ENCODE data around the gene SOX1. TPM values are rescaled to one million over a fixed set of nuclear protein-coding genes. Genes with fewer than 3 reads are reported as not detected.

The SOX1 gene
- total and polyA plus RNA-seq, 2 of the 13 experiments (the other 11 are each of a cell fraction or from before 2014, with no cell fraction given), result not detected

DNA sequence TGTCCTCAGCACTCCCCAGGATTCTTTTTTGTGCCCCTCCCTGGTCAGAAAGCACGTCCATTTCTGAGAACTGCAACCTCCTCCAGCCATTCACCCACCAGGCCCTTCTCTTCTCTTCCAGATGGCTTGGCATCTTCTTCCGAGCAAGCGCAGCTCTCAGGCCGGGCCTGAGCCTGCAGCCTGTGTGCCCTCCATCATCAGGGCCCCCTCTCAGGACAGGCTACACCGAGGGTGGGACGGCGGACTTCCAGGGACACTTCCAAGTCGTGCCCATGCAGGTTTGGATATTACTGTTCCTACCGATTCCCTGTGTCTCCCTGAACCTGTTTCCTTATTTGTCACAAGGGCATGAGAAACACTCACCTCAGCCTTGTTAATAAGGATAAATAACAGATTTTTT lies 28.4 kb downstream of the SOX1 start:
- FAIRE-seq (no peak), DNase-seq (ENCODE audit: low spot score) (no peak), ATAC-seq (no peak)
- Histone ChIP-seq H3K4me3 (replicated peaks in 1 of 3; ENCODE audit: insufficient read depth in 1 of 3, low read depth in 2 of 3, low read length in 3 of 3) (no peak overlapping the region), H3K27ac (ENCODE audit: extremely low read length, insufficient read depth, low read length) (no peak overlapping the region), H3K36me3 (replicated peaks in 1 of 2; ENCODE audit: control insufficient read depth in 1 of 2, insufficient read depth in 2 of 2, low read length in 2 of 2) (no peaks in the 10 kb centered on the region), H3K79me2 (ENCODE audit: insufficient read depth, low read length) (no peaks in the 10 kb centered on the region), H3K27me3 (ENCODE audit: control insufficient read depth in 1 of 2, insufficient read depth in 2 of 2, low read length in 2 of 2) (peaks cover 2 to 28% of the 10 kb centered on the region in 2 experiments; a peak in 1 of 5 replicates), H3K4me1 (ENCODE audit: insufficient read depth, low read length) (no peaks in the 10 kb centered on the region), H4K20me1 (ENCODE audit: insufficient read depth, low read length) (no peaks in the 10 kb centered on the region), H3K9me3 (ENCODE audit: low read length) (no peaks in the 10 kb centered on the region), H3K4me2 (ENCODE audit: low read depth, low read length) (no peak overlapping the region), H2AFZ (ENCODE audit: low read length) (no peak overlapping the region), H3K9ac (ENCODE audit: insufficient read depth, low read depth, low read length) (no peak overlapping the region)
- TF ChIP-seq, protein P1, sequence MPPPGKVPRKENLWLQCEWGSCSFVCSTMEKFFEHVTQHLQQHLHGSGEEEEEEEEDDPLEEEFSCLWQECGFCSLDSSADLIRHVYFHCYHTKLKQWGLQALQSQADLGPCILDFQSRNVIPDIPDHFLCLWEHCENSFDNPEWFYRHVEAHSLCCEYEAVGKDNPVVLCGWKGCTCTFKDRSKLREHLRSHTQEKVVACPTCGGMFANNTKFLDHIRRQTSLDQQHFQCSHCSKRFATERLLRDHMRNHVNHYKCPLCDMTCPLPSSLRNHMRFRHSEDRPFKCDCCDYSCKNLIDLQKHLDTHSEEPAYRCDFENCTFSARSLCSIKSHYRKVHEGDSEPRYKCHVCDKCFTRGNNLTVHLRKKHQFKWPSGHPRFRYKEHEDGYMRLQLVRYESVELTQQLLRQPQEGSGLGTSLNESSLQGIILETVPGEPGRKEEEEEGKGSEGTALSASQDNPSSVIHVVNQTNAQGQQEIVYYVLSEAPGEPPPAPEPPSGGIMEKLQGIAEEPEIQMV (CRISPR knock-in tag; IDR thresholded peaks at IDR 0.05; ENCODE audit: low read depth), result no peak
- no peak for TF ChIP-seq ZNF180 (CRISPR knock-in tag; IDR thresholded peaks at IDR 0.05; ENCODE audit: borderline replicate concordance, low read depth)
- TF ChIP-seq ZNF460 (CRISPR knock-in tag; IDR thresholded peaks at IDR 0.05; ENCODE audit: borderline replicate concordance), result no peak
- no peak for TF ChIP-seq AGO1 (IDR thresholded peaks at IDR 0.05; ENCODE audit: low read depth, low read length, poor library complexity, severe bottlenecking)
- no peak for TF ChIP-seq ZSCAN20 (CRISPR knock-in tag; IDR thresholded peaks at IDR 0.05; ENCODE audit: borderline replicate concordance)
- TF ChIP-seq, protein P2, sequence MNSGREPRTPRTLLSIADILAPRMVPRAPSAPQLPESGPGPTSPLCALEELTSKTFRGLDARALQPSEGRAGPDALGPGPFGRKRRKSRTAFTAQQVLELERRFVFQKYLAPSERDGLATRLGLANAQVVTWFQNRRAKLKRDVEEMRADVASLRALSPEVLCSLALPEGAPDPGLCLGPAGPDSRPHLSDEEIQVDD (CRISPR knock-in tag; IDR thresholded peaks at IDR 0.05; ENCODE audit: borderline replicate concordance), result no peak
- TF ChIP-seq, protein P3, sequence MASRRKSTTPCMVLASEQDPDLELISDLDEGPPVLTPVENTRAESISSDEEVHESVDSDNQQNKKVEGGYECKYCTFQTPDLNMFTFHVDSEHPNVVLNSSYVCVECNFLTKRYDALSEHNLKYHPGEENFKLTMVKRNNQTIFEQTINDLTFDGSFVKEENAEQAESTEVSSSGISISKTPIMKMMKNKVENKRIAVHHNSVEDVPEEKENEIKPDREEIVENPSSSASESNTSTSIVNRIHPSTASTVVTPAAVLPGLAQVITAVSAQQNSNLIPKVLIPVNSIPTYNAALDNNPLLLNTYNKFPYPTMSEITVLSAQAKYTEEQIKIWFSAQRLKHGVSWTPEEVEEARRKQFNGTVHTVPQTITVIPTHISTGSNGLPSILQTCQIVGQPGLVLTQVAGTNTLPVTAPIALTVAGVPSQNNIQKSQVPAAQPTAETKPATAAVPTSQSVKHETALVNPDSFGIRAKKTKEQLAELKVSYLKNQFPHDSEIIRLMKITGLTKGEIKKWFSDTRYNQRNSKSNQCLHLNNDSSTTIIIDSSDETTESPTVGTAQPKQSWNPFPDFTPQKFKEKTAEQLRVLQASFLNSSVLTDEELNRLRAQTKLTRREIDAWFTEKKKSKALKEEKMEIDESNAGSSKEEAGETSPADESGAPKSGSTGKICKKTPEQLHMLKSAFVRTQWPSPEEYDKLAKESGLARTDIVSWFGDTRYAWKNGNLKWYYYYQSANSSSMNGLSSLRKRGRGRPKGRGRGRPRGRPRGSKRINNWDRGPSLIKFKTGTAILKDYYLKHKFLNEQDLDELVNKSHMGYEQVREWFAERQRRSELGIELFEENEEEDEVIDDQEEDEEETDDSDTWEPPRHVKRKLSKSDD (CRISPR knock-in tag; IDR thresholded peaks at IDR 0.05; ENCODE audit: low read depth), result no peak
- no peak for TF ChIP-seq XBP1 (CRISPR knock-in tag; IDR thresholded peaks at IDR 0.05)
- TF ChIP-seq ZNF343 (CRISPR knock-in tag; IDR thresholded peaks at IDR 0.05), result no peak
- ChIA-PET CTCF (ENCODE audit: low intra/inter-chr PET ratio, low total read pairs) (no interaction called here), POLR2A (no interaction called here)
- no TSS peak for BruUV-seq (replicated peaks)
- intact Hi-C loops (cut with micrococcal nuclease; ENCODE audit: unreplicated experiment), result no loop called here
- in situ Hi-C loops (cut with HindIII; ENCODE audit: extremely low pct_ligation_motif_present, low pct_unique_long_range_greater_than_20kb), result no loop called here
- WGBS (ENCODE audit: low lambda C conversion rate), result 19% methylated on average over 8 of the region's 9 CpGs
